Endothelial cell of umbilical vein (primary cell): ENCODE measurements around the gene CCDC57. TPM values are rescaled to one million over a fixed set of nuclear protein-coding genes. Genes with fewer than 3 reads are reported as not detected.

Experiments
- BruUV-seq: library from RNA; stranded (reverse); fragments of 400-500 nt; replicated peaks from 2 replicates; lab custom pipeline; 2021; lab: Mats Ljungman, UMichigan
- CTCF ChIA-PET: fragments of 300-600, 350-600 bp; sonication (Branson Sonifier 250); formaldehyde crosslinking; loops from one replicate; lab custom pipeline; 2021; ENCODE audit warnings: antibody characterized with exemption, inconsistent platforms; lab: Charles Lee
- POLR2A ChIA-PET: fragments of 300-600, 350-600 bp; sonication (Branson Sonifier 250); formaldehyde crosslinking; loops from one replicate; lab custom pipeline; 2021; ENCODE audit warnings: antibody characterized with exemption, inconsistent platforms; lab: Charles Lee
- DNase-seq: peaks from one replicate; pipeline ENCODE4 v3.0.0-alpha.2; 2011; ENCODE audit warnings: low read depth, low spot score
- FAIRE-seq: peaks from 2 replicates; lab custom pipeline; 2011; peaks lifted over from hg19 to GRCh38; lab: Jason Lieb, UNC
- H2AFZ ChIP-seq: 2 replicates; pipeline ENCODE4 v1.6.0; 2012; ENCODE audit warnings: low read depth, low read length, control low read depth, inconsistent platforms
- H3K27ac ChIP-seq: 2 replicates; pipeline ENCODE4 v1.5.1; 2011; ENCODE audit warnings: low read depth, mild to moderate bottlenecking, control low read depth, low read length, moderate library complexity; ENCODE audit not compliant: insufficient read depth
- H3K27me3 ChIP-seq, 2 experiments: 2 replicates each; pipeline versions ENCODE4 v1.6.0 to v1.6.1; 2011; ENCODE audit warnings: low read length in 2 of 2, mixed read lengths in 1 of 2; ENCODE audit not compliant: control insufficient read depth in 2 of 2, insufficient read depth in 2 of 2
- H3K36me3 ChIP-seq, 2 experiments: 2 replicates in 1 of 2; 3 replicates in 1 of 2; pipeline ENCODE4 v1.5.1; 2011; ENCODE audit warnings: low read length in 2 of 2, mild to moderate bottlenecking in 1 of 2, moderate library complexity in 1 of 2; ENCODE audit not compliant: control insufficient read depth in 2 of 2, insufficient read depth in 2 of 2; ENCODE audit errors: extremely low read depth in 1 of 2
- H3K4me1 ChIP-seq: 3 replicates; pipeline ENCODE4 v1.5.1; 2011; ENCODE audit warnings: mild to moderate bottlenecking, low read length; ENCODE audit not compliant: control insufficient read depth, insufficient read depth; ENCODE audit errors: extremely low read depth
- H3K4me2 ChIP-seq: 2 replicates; pipeline ENCODE4 v1.6.1; 2011; ENCODE audit warnings: low read length, control low read depth, mixed read lengths; ENCODE audit not compliant: insufficient read depth
- H3K4me3 ChIP-seq, 3 experiments: fragments of 200-600 bp in 1 of 3; sonication (generic), shearing (Covaris generic) in 1 of 3; replicated peaks in 1 of 3; 2 replicates each; pipeline ENCODE4 v1.5.1; 2011 to 2016; ENCODE audit warnings: control low read depth in 3 of 3, low read length in 3 of 3, mild to moderate bottlenecking in 2 of 3, inconsistent platforms in 1 of 3, low read depth in 1 of 3, moderate library complexity in 1 of 3; ENCODE audit not compliant: insufficient read depth in 1 of 3
- H3K79me2 ChIP-seq: 2 replicates; pipeline ENCODE4 v1.6.0; 2012; ENCODE audit warnings: low read length, inconsistent platforms; ENCODE audit not compliant: control insufficient read depth, insufficient read depth
- H3K9ac ChIP-seq: replicated peaks from 2 replicates; pipeline ENCODE3; 2011; ENCODE audit warnings: low read length, control low read depth; ENCODE audit not compliant: insufficient read depth; ENCODE audit errors: extremely low read depth
- H3K9me1 ChIP-seq: replicated peaks from 3 replicates; pipeline ENCODE4 v1.6.0; 2011; ENCODE audit warnings: mild to moderate bottlenecking, low read length; ENCODE audit not compliant: control insufficient read depth, insufficient read depth; ENCODE audit errors: extremely low read depth
- H3K9me3 ChIP-seq: replicated peaks from 2 replicates; pipeline ENCODE4 v1.5.1; 2012; ENCODE audit warnings: low read length, inconsistent platforms; ENCODE audit not compliant: control insufficient read depth, insufficient read depth
- H4K20me1 ChIP-seq: replicated peaks from 2 replicates; pipeline ENCODE3; 2011; ENCODE audit warnings: mild to moderate bottlenecking, low read length; ENCODE audit not compliant: control insufficient read depth, insufficient read depth; ENCODE audit errors: extremely low read depth
- CTCF ChIP-seq, 2 donors: IDR thresholded peaks; 1 replicate in 1 of 2; 2 replicates in 1 of 2; pipeline ENCODE4 v1.5.1; 2011; ENCODE audit warnings: low read length in 2 of 2, mild to moderate bottlenecking in 2 of 2, moderate library complexity in 2 of 2, control low read depth in 1 of 2, inconsistent platforms in 1 of 2, low read depth in 1 of 2; ENCODE audit not compliant: insufficient read depth in 1 of 2; ENCODE audit errors: extremely low read depth in 1 of 2
- EZH2 ChIP-seq: IDR thresholded peaks from 2 replicates; pipeline ENCODE4 v1.6.1; 2012; ENCODE audit warnings: borderline replicate concordance, low read depth, mild to moderate bottlenecking, moderate library complexity, low read length, inconsistent platforms; ENCODE audit not compliant: severe bottlenecking
- FOS ChIP-seq: IDR thresholded peaks from 2 replicates; pipeline ENCODE4 v1.6.1; 2011; ENCODE audit warnings: mild to moderate bottlenecking, low read length, moderate library complexity, borderline replicate concordance; ENCODE audit not compliant: insufficient read depth
- GATA2 ChIP-seq: IDR thresholded peaks from 2 replicates; pipeline ENCODE4 v1.7.0; 2011; ENCODE audit warnings: low read depth, mild to moderate bottlenecking, moderate library complexity, mixed read lengths, low read length; ENCODE audit not compliant: insufficient read length, insufficient read depth
- JUN ChIP-seq: IDR thresholded peaks from 2 replicates; pipeline ENCODE4 v1.6.1; 2011; ENCODE audit warnings: borderline replicate concordance, low read depth; ENCODE audit not compliant: insufficient read length, insufficient read depth
- MYC ChIP-seq: IDR thresholded peaks from one replicate; pipeline ENCODE4 v1.6.1; 2011; ENCODE audit warnings: mild to moderate bottlenecking, low read depth, low read length
- POLR2A ChIP-seq: IDR thresholded peaks from 2 replicates; pipeline ENCODE4 v1.6.1; 2012; ENCODE audit warnings: low read depth, mild to moderate bottlenecking, control low read depth, low read length
- POLR2AphosphoS5 ChIP-seq: IDR thresholded peaks from 2 replicates; pipeline ENCODE4 v1.6.1; 2012; ENCODE audit warnings: low read depth, mild to moderate bottlenecking, control low read depth, low read length, moderate library complexity; ENCODE audit not compliant: insufficient read depth
- dilution Hi-C: fragments of 300-500 bp; cut with MboI; formaldehyde crosslinking; loops from one replicate; pipeline ENCODE4 v1.15.0; 2019; ENCODE audit warnings: low sequenced_read_pairs; ENCODE audit not compliant: extremely low pct_ligation_motif_present
- intact Hi-C: fragments of 100-400 bp; cut with micrococcal nuclease; formaldehyde crosslinking; loops from one replicate; pipeline ENCODE4 v1.10.0; 2022
- polyA plus RNA-seq, 4 experiments: library from polyadenylated mRNA; depleted of rRNA in 3 of 4; stranded (reverse) in 3 of 4; unstranded in 1 of 4; fragments of >200 nt; gene quantifications; 2 replicates each; pipeline versions ENCODE4 v1.2.1 to v1.2.3, GENCODE V29; 2011 to 2012; ENCODE audit warnings: missing spikeins in 1 of 4
- total RNA-seq: library from RNA; stranded (reverse); gene quantifications from 2 replicates; pipeline ENCODE4 v1.2.3, GENCODE V29; 2021
- TF ChIP-seq, protein P1 (sequence below): IDR thresholded peaks from 2 replicates; pipeline ENCODE4 v1.6.1; 2011; ENCODE audit not compliant: insufficient read depth, insufficient read length

CCDC57 gene
- total and polyA plus RNA-seq, 2 donors (not counting 3 experiments of a cell fraction or from before 2014, with no cell fraction given): 18.6 to 31.6 TPM

DNA sequence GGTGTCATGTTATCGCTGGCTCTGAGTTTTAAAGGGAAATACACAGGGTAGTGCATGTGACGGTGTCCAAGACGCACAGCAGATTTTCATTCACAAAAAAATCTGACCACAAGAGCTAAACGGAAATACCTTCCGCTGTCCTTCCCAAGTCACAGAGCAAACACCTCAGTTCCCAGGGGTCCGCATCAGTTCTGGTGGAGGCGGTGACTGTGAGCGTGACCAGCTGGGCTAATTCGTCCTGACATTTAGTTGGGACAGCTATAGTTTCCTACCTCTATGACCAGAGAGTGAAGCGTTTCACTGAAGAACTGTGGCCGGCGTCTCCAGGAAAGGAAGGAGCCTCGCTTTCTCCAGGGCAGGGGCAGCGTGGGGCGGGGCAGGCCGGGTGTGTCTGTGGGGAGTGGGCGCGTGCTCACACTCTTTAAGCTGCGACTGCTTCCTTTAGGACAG lies 104.1 kb downstream of the CCDC57 start:
- BruUV-seq: no TSS peak
- Histone ChIP-seq H3K9me1 (no peaks in the 10 kb centered on the region), H2AFZ (no peak overlapping the region), H3K9me3 (no peaks in the 10 kb centered on the region), H3K4me1 (peaks cover 10% of the 10 kb centered on the region), H3K79me2 (no peaks in the 10 kb centered on the region), H3K4me2 (no peak overlapping the region), H4K20me1 (no peaks in the 10 kb centered on the region), H3K27ac (no peak overlapping the region), H3K4me3 (no peak overlapping the region), H3K9ac (no peak overlapping the region), H3K36me3 (no peaks in the 10 kb centered on the region), H3K27me3 (no peaks in the 10 kb centered on the region)
- FAIRE-seq (no peak), DNase-seq (no peak)
- TF ChIP-seq POLR2A (no peak), POLR2AphosphoS5 (no peak), MYC (no peak), FOS (no peak), JUN (no peak), EZH2 (no peak), GATA2 (no peak), CTCF (IDR thresholded peaks at IDR 0.05; ENCODE audit: extremely low read depth in 1 of 2, insufficient read depth in 1 of 2, low read depth in 1 of 2, low read length in 2 of 2) (no peak)
- TF ChIP-seq, protein P1, sequence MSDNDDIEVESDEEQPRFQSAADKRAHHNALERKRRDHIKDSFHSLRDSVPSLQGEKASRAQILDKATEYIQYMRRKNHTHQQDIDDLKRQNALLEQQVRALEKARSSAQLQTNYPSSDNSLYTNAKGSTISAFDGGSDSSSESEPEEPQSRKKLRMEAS: no peak
- CTCF ChIA-PET: no interaction called here
- intact Hi-C loops (no loop called here), dilution Hi-C loops (no loop called here)
- POLR2A ChIA-PET: no interaction called here
